Measurements from ENCODE around the gene CREG1.
"Not testable (repeated sequence)": the region's sequence is repeated elsewhere in the genome, so short reads cannot be mapped to it uniquely, and the experiment has no call there.

Gene CREG1

GRCh38 chr1:167563579-167564246 is 10.2 kb upstream of the CREG1 start:
- no peak for DNase-seq

- no peak for DNase-seq
These were observed 9.1 kb upstream of the CREG1 start for GRCh38 chr1:167562702-167563101.

GRCh38 chr1:167561753-167562152 is 8.2 kb upstream of the CREG1 start:
- no peak for DNase-seq

- peak; percentile 69 to 79 for DNase-seq
These were observed 2.6 kb upstream of the CREG1 start for GRCh38 chr1:167555971-167556714.

- DNase-seq, result not testable (repeated sequence)
These were observed 1.5 kb upstream of the CREG1 start for GRCh38 chr1:167555072-167555471.

- DNase-seq, result no peak
These were observed 642 bp upstream of the CREG1 start for GRCh38 chr1:167554028-167554779.

- no peak for DNase-seq
These were observed 2.2 kb downstream of the CREG1 start for GRCh38 chr1:167551362-167551761.

GRCh38 chr1:167548059-167548932 is 5.3 kb downstream of the CREG1 start:
- DNase-seq, result no peak

- DNase-seq, result no peak
These were observed 6.6 kb downstream of the CREG1 start for GRCh38 chr1:167546935-167547334.

- DNase-seq, result no peak
These were observed 8.2 kb downstream of the CREG1 start for GRCh38 chr1:167545349-167545748.

- no peak for DNase-seq
These were observed 9.0 kb downstream of the CREG1 start for GRCh38 chr1:167544447-167545093.

- no peak for DNase-seq
These were observed 10.2 kb downstream of the CREG1 start for GRCh38 chr1:167543199-167543990.

- no peak for DNase-seq
These were observed 11.2 kb downstream of the CREG1 start for GRCh38 chr1:167542109-167543032.

GRCh38 chr1:167541610-167542009 is 12.0 kb downstream of the CREG1 start:
- DNase-seq, result no peak

GRCh38 chr1:167541003-167541402 is 12.6 kb downstream of the CREG1 start:
- DNase-seq, result no peak

- no peak for DNase-seq
These were observed 14.9 kb downstream of the CREG1 start for GRCh38 chr1:167538657-167539056.

- peak; percentile 47 to 58 for DNase-seq
These were observed 19.7 kb downstream of the CREG1 start for GRCh38 chr1:167533851-167534300.

- DNase-seq, result no peak
These were observed 20.4 kb downstream of the CREG1 start for GRCh38 chr1:167532964-167533824.

GRCh38 chr1:167532375-167532774 is 21.2 kb downstream of the CREG1 start:
- no peak for DNase-seq

Measured in activated CD4-positive, alpha-beta T cell treated with anti-CD3 and anti-CD28 coated beads, Interleukin-2, amount 50 U/mL, for 4 hours (primary cell).